ENCODE results near the gene SH3RF3. TPM values are rescaled to one million over a fixed set of nuclear protein-coding genes. Genes with fewer than 3 reads are reported as not detected.
A peak's percentile ranks its signal among the peaks of the same experiment; 100 is the strongest.

SH3RF3 gene
- total RNA-seq, 1 donor from 2014 or later = 0.68 TPM

GRCh38 chr2:109382226-109382895 is 253.4 kb downstream of the SH3RF3 start:
- ATAC-seq = no peak

DNA sequence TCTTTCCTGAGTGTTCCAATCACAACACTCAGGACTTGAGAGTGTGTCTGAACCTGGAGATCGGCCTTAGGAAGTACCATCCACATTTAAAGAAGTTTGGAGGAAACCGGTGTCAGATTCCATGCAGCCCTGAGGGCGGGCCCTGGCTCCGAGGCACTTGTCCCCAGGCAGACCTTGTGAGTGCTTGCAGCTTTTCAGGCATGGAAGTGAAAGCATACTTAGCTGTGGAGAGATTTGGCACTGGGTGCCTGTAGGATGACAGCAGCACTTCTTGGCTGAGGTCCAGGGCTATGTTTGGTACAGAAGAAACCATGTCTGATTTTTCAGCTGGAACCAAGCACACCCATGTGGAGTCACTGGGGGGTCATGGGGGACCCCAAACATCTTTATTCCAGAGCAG is 253.9 kb downstream of the SH3RF3 start:
- ATAC-seq = peak; percentile 39

DNA sequence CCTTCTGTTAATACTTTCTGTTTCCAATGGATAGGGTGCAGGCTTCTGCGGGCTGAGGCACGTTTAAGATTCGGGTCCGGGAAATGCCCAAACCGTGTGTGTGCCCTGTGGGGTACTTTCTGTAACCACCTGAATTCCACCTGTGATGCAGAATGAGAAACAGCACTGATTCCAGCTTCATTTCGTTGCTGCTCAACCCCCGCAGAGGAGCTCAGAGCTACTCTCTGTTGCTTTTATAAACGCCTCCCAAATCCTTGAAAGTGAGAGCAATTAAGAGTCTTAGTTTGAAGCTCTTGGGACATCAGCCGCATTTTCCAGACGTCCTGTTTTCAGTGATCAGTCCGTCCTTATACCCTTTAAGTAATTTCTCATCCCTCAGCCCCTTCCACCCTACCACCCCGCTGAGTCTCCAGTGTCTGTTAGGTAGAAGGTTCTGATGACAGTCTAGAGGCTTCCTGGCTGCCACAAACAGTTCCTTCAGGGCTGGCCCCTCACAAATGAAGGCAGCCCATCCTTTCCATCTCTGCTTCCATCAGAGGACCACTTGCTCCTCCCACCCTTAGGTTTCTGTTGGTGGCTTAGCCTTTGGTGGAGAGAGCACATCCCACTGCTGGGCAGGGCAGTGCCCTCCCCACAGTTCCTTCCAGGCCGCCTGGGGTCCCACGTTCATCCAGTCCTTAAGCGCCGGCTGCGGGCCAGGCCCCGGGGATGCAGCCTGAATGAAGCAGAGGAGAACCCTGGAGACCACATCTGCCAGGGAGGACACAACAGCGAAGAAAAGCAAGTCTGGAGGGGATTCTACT is 254.7 kb downstream of the SH3RF3 start:
- no peak for ATAC-seq

DNA sequence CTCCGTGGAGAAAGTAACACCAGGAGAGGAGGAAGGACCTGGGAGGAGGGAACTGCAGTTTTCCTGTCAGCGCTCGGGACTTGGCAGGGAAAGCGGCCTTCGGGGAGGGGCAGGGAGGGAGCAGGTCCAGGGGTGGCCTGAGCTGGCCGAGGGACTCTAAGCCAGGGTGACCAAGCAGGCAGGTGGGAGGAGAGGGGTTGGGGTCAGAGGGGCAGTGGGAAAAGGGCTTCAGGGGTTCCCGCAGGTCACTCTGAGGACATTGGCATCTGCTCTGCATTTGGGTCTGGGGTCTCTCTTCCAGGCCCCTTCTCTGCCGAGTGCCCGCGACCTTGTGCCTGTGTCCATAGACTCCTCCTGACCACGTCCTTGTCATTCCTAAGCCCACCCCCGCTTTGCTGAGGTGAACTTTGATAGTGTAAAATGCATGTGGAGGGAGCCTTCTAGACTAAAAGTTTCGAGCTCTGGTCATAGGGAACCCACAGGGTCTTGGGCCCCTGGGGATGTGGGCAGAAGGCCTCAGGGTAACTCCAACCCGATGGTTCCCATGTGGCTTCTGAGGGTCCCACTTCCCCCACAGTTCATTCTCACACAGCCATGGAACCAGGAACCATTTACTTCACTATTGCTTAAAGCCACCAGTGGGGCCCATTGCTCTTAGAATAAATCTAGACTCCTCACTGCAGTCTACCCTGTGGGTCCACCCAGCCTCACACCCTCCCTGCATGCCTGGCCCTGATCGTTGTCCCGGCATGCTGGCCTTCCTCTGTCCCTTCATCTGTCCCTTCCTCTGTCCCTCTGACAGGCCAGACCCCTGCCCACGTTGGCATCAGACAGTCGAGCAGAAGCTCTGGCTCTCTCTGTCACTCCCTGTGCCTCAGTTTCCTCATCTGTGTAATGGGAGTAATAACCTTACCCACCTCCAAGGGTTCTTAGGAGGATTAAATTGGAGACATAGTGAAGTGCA is 255.6 kb downstream of the SH3RF3 start:
- no peak for ATAC-seq

DNA sequence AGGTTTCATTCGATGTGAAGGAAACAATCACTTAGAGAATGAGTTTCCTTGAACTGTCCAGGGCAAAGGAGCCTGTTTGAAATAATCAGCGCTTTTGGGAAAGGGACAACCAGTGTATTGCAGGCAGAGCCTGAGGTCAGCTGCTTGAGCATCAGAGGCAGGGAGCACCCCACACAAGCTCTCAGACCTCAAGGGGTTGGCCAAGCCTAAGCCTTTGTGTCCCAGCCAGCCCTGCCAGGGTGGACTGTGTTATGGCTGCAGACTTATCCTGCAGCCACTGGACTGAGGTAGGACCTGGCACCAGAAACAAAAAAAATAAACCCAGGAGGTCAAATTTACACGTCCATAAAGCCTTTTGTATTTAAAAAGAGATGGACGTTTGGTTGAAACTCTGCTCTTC is 256.5 kb downstream of the SH3RF3 start:
- ATAC-seq = no peak

- ATAC-seq = no peak
Measured at GRCh38 chr2:109386004-109386695, 257.1 kb downstream of the SH3RF3 start.

DNA sequence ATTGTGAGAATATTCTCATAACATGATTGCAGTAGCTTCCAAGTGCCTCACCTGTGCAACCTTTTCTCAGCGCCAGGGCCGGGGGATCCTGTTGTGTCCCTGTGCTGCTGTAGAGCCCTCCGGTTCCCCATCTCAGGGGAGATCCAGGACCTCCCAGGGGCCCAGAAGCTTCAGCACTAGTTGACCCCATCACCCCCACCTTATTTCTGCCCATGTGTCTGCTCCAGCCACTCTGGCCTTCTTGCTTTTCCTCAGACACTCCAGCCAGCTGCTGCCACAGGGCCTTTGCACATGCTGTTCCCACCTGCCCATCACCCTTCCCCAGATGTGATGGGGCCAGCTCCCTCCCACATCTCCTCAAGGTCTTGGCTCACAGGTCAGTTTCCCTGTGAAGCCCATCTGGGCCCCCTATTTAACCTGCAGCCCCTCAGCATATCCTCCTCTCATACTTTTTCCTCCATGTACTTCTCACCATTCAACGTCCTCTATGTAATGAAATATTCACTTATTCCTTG is 258.3 kb downstream of the SH3RF3 start:
- ATAC-seq = no peak

- ATAC-seq = no peak
Measured at GRCh38 chr2:109387778-109388469, 258.9 kb downstream of the SH3RF3 start.

GRCh38 chr2:109391243-109391642 is 262.2 kb downstream of the SH3RF3 start:
- no peak for ATAC-seq

DNA sequence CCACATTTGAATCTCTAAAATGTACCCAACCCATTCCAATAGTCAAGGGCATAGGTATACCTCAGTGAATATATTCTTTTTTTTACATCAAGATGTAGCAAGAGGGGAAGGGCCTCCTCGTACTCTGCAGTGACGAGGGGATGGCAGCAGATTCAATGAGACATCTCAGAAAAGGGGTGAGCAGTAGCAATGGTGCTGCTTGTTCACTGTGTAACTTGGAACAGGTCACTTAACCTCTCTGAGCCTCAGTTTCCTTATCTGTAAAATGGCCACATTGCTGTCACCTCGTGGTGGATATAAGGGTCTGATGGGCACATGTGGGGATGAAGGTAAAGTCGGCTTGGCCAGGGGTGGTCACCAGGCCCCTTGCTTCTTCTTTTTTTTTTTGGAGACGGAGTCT is 263.1 kb downstream of the SH3RF3 start:
- no peak for ATAC-seq

DNA sequence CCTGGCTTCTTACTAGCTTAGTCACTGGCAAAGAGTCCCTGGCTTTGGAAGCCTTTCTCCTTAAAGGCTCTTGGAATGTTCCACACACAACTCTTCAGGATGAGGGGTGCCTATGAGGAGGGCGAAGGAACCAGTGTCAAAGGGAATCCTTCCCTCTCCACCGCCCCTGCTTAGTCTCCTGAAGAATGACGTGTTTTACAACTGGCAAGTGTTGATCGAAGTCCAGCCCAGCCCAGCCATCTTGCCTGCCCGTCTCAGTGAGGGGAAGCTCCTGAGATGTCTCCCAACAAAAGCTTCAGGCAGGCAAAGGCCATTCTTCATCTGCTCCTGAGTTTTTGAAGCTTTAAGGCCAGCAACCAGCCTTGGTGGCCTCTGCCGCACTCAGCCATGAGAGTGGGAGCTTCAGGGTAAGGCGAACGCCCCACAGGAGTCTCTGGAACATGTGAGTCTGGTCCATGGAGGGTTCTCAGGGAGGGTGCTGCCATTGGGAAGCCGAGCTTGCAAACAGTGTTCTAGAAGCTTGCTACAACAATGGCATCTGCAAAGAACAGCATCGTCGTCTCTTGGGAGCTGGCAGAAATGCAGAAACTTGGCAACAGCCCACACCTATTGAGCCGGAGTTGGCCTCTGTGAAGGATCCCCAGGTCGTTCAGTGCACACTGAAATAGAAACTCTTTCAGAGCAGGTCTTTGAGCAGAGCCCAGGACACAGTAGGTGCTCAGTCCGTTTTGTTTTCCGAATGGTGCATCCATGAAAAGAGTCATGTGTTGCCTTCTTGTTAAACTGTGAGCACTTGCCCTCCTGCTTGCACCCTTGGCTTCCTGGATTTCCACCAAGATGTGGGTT is 264.0 kb downstream of the SH3RF3 start:
- no peak for ATAC-seq

GRCh38 chr2:109393662-109393972 is 264.6 kb downstream of the SH3RF3 start:
- no peak for ATAC-seq

GRCh38 chr2:109395494-109396201 is 266.6 kb downstream of the SH3RF3 start:
- ATAC-seq = no peak

DNA sequence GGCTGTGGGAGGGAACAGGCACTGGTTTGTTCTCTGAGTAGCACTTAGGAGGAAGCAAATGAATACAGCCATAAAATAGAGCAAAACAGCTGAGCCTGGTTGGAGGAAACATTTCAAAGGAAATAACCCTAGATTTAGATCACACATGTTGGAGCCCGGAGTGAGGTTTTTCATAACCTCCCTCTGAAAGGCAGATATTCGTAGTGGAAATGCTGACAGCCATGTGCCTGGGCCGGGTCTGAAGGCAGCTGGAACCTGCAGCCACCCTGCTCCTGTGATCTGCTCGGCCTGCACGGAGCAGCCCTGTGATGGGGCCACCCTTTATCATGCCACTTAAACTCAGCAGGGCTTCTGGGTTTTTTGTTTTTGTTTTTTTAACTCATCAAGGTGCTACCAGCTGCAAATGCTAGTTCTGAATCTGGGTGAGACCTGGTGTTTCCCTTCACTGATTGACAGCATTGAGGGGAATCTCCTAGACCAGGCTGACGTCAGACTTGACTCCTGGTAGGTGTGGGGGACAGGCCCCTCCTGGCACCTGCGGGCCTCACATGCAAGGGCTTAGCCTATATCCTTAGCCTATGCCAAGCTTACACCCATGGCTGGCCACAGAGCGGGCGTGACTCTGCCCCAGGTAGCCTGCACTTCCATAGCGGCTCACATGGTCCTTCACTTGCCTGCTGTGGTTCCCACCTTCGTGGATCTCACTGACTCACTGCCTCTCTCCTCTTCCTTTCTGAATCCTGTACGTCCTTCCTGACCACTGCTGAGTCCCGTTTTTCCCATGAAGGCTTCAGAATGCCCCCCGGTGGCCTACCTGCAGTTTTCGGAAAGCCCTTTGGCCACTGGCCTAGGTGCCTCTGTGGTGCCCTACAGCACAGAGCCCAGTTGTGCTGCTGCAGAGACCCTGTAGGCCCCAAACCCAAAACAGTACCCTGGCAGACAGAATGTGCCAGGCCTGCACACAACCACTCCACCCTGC is 267.5 kb downstream of the SH3RF3 start:
- ATAC-seq = no peak

- no peak for ATAC-seq
Measured at GRCh38 chr2:109397893-109398292, 268.9 kb downstream of the SH3RF3 start.

DNA sequence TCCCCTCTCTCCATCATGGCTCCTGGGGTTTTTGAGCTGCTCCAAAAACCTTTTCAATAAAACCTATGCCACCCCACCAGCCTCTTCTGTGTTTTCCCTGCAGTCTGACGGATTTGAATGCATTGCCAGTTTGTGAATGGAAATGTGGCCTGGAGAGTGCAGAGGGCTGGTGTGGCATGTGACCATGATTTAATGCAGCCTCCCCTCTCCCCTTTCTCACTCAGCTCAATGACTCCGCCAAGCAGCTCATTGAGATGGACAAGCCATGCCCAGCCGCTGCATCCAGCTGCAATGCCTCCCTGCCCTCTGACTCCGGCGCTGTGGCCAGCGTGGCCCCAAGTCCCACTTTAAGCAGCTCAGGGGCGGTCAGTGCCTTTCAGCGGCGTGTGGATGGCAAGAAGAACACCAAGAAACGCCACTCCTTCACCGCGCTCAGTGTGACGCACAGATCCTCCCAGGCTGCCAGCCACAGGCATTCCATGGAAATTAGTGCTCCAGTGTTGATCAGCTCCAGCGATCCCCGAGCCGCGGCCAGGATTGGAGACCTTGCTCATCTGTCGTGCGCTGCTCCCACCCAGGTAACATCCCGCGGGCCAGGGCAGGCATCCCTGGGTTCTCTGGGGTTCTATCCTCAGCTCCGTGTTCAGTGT is 269.5 kb downstream of the SH3RF3 start:
- no peak for ATAC-seq

GRCh38 chr2:109399066-109399465 is 270.1 kb downstream of the SH3RF3 start:
- ATAC-seq = no peak

DNA sequence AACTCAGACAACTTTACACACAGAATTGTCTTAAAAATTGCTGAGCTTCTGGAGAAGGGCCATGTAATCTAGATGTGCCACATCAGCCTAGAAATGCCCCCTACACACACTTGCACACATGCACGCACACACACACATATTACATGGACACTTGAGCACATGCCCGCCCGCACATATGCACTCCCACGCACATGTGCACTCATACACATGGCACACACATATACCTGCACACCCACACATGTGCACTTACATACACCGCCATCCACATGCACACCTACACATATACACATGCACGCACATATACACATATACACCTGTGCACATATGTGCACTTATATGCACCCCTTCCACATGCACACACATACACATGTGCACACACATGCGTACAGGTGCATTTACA is 271.1 kb downstream of the SH3RF3 start:
- no peak for ATAC-seq

Data from esophagus mucosa (tissue), 1 donor.